OCI-LY3 (cell line): ENCODE data around the gene SLC35A5.

Source experiments
- EZH2phosphoT487 ChIP-seq: fragments of 200-600 bp; shearing (Covaris generic); IDR thresholded peaks from 2 replicates; pipeline ENCODE4 v1.6.1; 2018; ENCODE audit warnings: antibody characterized with exemption, mixed run types, low read depth
- TF ChIP-seq, protein P1 (sequence below): fragments of 200-600, 300-600 bp; sonication (generic); IDR thresholded peaks from 2 replicates; pipeline ENCODE4 v1.5.1; 2014; ENCODE audit warnings: antibody characterized with exemption, low read length, low read depth

- TF ChIP-seq, protein P1, sequence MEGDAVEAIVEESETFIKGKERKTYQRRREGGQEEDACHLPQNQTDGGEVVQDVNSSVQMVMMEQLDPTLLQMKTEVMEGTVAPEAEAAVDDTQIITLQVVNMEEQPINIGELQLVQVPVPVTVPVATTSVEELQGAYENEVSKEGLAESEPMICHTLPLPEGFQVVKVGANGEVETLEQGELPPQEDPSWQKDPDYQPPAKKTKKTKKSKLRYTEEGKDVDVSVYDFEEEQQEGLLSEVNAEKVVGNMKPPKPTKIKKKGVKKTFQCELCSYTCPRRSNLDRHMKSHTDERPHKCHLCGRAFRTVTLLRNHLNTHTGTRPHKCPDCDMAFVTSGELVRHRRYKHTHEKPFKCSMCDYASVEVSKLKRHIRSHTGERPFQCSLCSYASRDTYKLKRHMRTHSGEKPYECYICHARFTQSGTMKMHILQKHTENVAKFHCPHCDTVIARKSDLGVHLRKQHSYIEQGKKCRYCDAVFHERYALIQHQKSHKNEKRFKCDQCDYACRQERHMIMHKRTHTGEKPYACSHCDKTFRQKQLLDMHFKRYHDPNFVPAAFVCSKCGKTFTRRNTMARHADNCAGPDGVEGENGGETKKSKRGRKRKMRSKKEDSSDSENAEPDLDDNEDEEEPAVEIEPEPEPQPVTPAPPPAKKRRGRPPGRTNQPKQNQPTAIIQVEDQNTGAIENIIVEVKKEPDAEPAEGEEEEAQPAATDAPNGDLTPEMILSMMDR: no peak
- TF ChIP-seq EZH2phosphoT487: no peak
These were observed 25.5 kb downstream of the SLC35A5 start for GRCh38 chr3:112587336-112587735.
